Superior temporal gyrus (tissue), 1 donor: ENCODE results near the gene TRABD2B.

ENCODE experiments used
- DNase-seq: peaks from one replicate; pipeline ENCODE4 v3.0.0-alpha.2; 2016; ENCODE audit errors: extremely low spot score

Gene TRABD2B

GRCh38 chr1:47778280-47778679 is 218.9 kb downstream of the TRABD2B start:
- DNase-seq: no peak

GRCh38 chr1:47777322-47777721 is 219.9 kb downstream of the TRABD2B start:
- no peak for DNase-seq

- no peak for DNase-seq
Measured at GRCh38 chr1:47776667-47777131, 220.5 kb downstream of the TRABD2B start.

- DNase-seq: no peak
Measured at GRCh38 chr1:47774986-47775834, 222.0 kb downstream of the TRABD2B start.

GRCh38 chr1:47772960-47773682 is 224.1 kb downstream of the TRABD2B start:
- DNase-seq: no peak

GRCh38 chr1:47772281-47772680 is 224.9 kb downstream of the TRABD2B start:
- no peak for DNase-seq

- no peak for DNase-seq
Measured at GRCh38 chr1:47771751-47772150, 225.4 kb downstream of the TRABD2B start.

- no peak for DNase-seq
Measured at GRCh38 chr1:47769983-47770382, 227.2 kb downstream of the TRABD2B start.

- no peak for DNase-seq
Measured at GRCh38 chr1:47769295-47769694, 227.9 kb downstream of the TRABD2B start.

GRCh38 chr1:47767741-47768100 is 229.5 kb downstream of the TRABD2B start:
- DNase-seq: no peak

- no peak for DNase-seq
Measured at GRCh38 chr1:47766832-47767740, 230.1 kb downstream of the TRABD2B start.

- DNase-seq: no peak
Measured at GRCh38 chr1:47765742-47766485, 231.3 kb downstream of the TRABD2B start.

- DNase-seq: no peak
Measured at GRCh38 chr1:47765236-47765635, 231.9 kb downstream of the TRABD2B start.

GRCh38 chr1:47764461-47765046 is 232.6 kb downstream of the TRABD2B start:
- no peak for DNase-seq

GRCh38 chr1:47763591-47764171 is 233.5 kb downstream of the TRABD2B start:
- no peak for DNase-seq

- DNase-seq: no peak
Measured at GRCh38 chr1:47761974-47762373, 235.2 kb downstream of the TRABD2B start.

- DNase-seq: no peak
Measured at GRCh38 chr1:47761201-47761930, 235.8 kb downstream of the TRABD2B start.

GRCh38 chr1:47759936-47760629 is 237.1 kb downstream of the TRABD2B start:
- DNase-seq: no peak

- DNase-seq: no peak
Measured at GRCh38 chr1:47759251-47759935, 237.8 kb downstream of the TRABD2B start.
